ENCODE measurements around the gene C16orf92.

GRCh38 chr16:29975134-29975538, 47.9 kb upstream of the C16orf92 start:
- TF ChIP-seq CTCF (IDR thresholded peaks at IDR 0.05; ENCODE audit: poor library complexity, severe bottlenecking) (no peak), TAF1 (IDR thresholded peaks at IDR 0.05; ENCODE audit: low read depth) (no peak), RAD21 (conservative IDR thresholded peaks at IDR 0.05) (no peak), MXI1 (conservative IDR thresholded peaks at IDR 0.05; ENCODE audit: poor library complexity, severe bottlenecking) (no peak), REST (IDR thresholded peaks at IDR 0.05; ENCODE audit: borderline replicate concordance) (no peak)
